Smooth muscle cell (in vitro differentiated cells): ENCODE measurements around the gene SCYL1. TPM values are rescaled to one million over a fixed set of nuclear protein-coding genes. Genes with fewer than 3 reads are reported as not detected.

Experiments used
- DNase-seq: peaks from one replicate; lab custom pipeline; 2025; ENCODE audit not compliant: unreplicated experiment; lab: John Stamatoyannopoulos, UW
- H2AFZ ChIP-seq: fragments of 200-600 bp; sonication (generic); 2 replicates; pipeline ENCODE4 v1.6.0; 2016; ENCODE audit warnings: antibody characterized with exemption, low read depth, mild to moderate bottlenecking
- H3F3A ChIP-seq: fragments of 200-600 bp; sonication (generic); 2 replicates; pipeline ENCODE4 v1.6.0; 2017; ENCODE audit warnings: antibody characterized with exemption, low read depth
- H3K27ac ChIP-seq: fragments of 200-600 bp; sonication (generic); 2 replicates; pipeline ENCODE4 v1.5.1; 2016; ENCODE audit warnings: low read depth, mild to moderate bottlenecking
- H3K27me3 ChIP-seq: fragments of 200-600 bp; sonication (generic); 2 replicates; pipeline ENCODE4 v1.6.1; 2016; ENCODE audit warnings: low read depth, mild to moderate bottlenecking
- H3K36me3 ChIP-seq: fragments of 200-600 bp; sonication (generic); 2 replicates; pipeline ENCODE4 v1.5.1; 2016; ENCODE audit warnings: low read depth
- H3K4me1 ChIP-seq: fragments of 200-600 bp; sonication (generic); 2 replicates; pipeline ENCODE4 v1.5.1; 2016; ENCODE audit warnings: low read depth
- H3K4me2 ChIP-seq: fragments of 200-600 bp; sonication (generic); 2 replicates; pipeline ENCODE4 v1.6.0; 2016; ENCODE audit warnings: mild to moderate bottlenecking
- H3K4me3 ChIP-seq: fragments of 200-600 bp; sonication (generic); 2 replicates; pipeline ENCODE4 v1.5.1; 2016; ENCODE audit warnings: mild to moderate bottlenecking
- H3K79me2 ChIP-seq: fragments of 200-600 bp; sonication (generic); 2 replicates; pipeline ENCODE4 v1.6.0; 2016; ENCODE audit warnings: low read depth, mild to moderate bottlenecking
- H3K9ac ChIP-seq: fragments of 200-600 bp; sonication (generic); 2 replicates; pipeline ENCODE4 v1.6.0; 2016; ENCODE audit warnings: low read depth
- H3K9me3 ChIP-seq: fragments of 200-600 bp; sonication (generic); replicated peaks from 2 replicates; pipeline ENCODE4 v1.5.1; 2016; ENCODE audit warnings: low read depth
- H4K20me1 ChIP-seq: fragments of 200-600 bp; sonication (generic); 2 replicates; pipeline ENCODE4 v1.6.0; 2016; ENCODE audit warnings: low read depth
- CTCF ChIP-seq: fragments of 200-600 bp; sonication (generic); IDR thresholded peaks from 2 replicates; pipeline ENCODE4 v1.5.1; 2017; ENCODE audit warnings: borderline replicate concordance, mild to moderate bottlenecking, antibody characterized with exemption; ENCODE audit not compliant: insufficient read depth, poor library complexity, severe bottlenecking
- WGBS: methylation state at CpG from one replicate; pipeline ENCODE4 v1.1.7; 2016; ENCODE audit warnings: low lambda C conversion rate; 5-methylcytosine and 5-hydroxymethylcytosine counted together
- polyA plus RNA-seq: library from polyadenylated mRNA; unstranded; fragments of >200 nt; fragmentation: Nextera tagmentation; extraction: Ambion mirVana; gene quantifications from 2 replicates; pipeline ENCODE4 v1.2.1, GENCODE V29; 2016
- total RNA-seq: library from RNA; depleted of rRNA; stranded (reverse); fragments of >200 nt; gene quantifications from 2 replicates; pipeline ENCODE4 v1.2.3, GENCODE V29; 2014

Gene SCYL1
- total and polyA plus RNA-seq, 2 experiments from 2014 or later = 66.6 to 123 TPM

DNA sequence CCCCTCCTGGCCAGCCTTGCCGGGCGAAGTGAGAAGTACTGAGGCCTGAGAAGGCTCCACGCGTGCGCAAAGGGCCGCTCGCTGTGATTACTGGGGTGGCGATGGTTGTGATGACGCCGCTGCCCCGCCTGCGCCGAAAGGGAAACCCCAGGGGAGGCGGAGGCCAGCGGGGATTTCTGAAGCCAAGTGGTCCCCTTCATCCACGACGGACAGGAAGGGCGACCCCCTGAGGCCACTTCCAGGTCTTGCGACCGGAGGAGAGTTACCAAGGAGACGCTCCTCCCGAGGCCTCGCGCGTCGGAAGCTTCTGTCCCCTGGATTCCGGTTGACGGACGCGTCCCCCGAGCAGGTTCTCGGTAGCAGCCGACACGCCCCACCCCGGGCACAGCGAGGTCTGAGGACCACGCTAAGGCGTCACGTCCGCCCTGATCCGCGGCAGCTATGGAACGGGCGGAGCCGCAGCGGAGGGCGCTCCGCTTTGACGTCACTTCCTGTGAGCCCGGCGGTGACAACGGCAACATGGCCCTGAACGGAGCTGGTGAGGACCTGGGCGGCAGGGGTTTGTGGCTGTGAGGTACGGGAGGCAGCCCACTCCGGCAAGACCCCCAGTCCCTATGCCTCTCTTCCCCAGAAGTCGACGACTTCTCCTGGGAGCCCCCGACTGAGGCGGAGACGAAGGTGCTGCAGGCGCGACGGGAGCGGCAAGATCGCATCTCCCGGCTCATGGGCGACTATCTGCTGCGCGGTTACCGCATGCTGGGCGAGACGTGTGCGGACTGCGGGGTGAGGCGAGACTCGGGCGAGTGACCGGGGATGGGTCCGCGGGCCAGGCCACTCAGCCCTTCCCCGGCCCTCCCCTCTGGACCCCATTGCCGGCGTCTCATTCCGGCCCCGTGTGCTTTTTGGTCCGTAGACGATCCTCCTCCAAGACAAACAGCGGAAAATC lies 45.4 kb downstream of the SCYL1 start, which contains the start of gene ZNRD2:
Gene ZNRD2, plus strand, starts transcription at position 505 of the 946 bp plus-strand sequence. Its CDS starts 15 bp downstream, at position 520.
- 2% methylated on average over 70 of the region's 89 CpGs for WGBS
- Histone ChIP-seq H4K20me1 (peaks cover 16% of the 10 kb centered on the region), H3K4me2 (peak within 1 kb of the TSS; percentile 87), H3K9me3 (no peaks in the 10 kb centered on the region), H3K9ac (peak within 1 kb of the TSS; percentile 92), H3F3A (peaks cover 18% of the 10 kb centered on the region), H3K4me1 (peaks cover 27% of the 10 kb centered on the region), H3K36me3 (no peaks in the 10 kb centered on the region), H3K27me3 (no peaks in the 10 kb centered on the region), H3K4me3 (peak within 1 kb of the TSS; percentile 90), H3K27ac (peak within 1 kb of the TSS; percentile 89), H2AFZ (peak within 1 kb of the TSS; percentile 56), H3K79me2 (peaks cover 52% of the 10 kb centered on the region)
- DNase-seq = peak; percentile 99
- peak; percentile 46 for TF ChIP-seq CTCF

DNA sequence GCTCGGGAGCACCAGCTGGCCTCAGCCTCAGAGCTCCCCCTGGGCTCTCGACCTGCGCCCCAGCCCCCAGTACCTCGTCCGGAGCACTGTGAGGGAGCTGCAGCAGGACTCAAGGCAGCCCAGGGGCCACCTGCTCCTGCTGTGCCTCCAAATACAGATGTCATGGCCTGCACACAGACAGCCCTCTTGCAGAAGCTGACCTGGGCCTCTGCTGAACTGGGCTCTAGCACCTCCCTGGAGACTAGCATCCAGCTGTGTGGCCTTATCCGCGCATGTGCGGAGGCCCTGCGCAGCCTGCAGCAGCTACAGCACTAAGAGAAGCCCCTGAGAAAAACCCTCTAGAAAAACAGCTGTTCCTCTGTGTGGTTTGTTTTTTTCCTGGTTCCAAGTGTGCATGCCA lies 46.5 kb downstream of the SCYL1 start:
- no peak for TF ChIP-seq CTCF
- Histone ChIP-seq H3F3A (peaks cover 23% of the 10 kb centered on the region), H3K4me1 (peaks cover 32% of the 10 kb centered on the region), H3K36me3 (no peaks in the 10 kb centered on the region), H3K27me3 (no peaks in the 10 kb centered on the region), H3K9me3 (no peaks in the 10 kb centered on the region), H2AFZ (no peak overlapping the region), H3K79me2 (peaks cover 52% of the 10 kb centered on the region), H3K9ac (peak overlapping the region; percentile 92), H3K4me2 (peak overlapping the region; percentile 87), H3K4me3 (peak overlapping the region; percentile 90), H4K20me1 (peaks cover 16% of the 10 kb centered on the region), H3K27ac (peak overlapping the region; percentile 89)
- DNase-seq = no peak
- 91% methylated on average over 9 of the region's 9 CpGs for WGBS

DNA sequence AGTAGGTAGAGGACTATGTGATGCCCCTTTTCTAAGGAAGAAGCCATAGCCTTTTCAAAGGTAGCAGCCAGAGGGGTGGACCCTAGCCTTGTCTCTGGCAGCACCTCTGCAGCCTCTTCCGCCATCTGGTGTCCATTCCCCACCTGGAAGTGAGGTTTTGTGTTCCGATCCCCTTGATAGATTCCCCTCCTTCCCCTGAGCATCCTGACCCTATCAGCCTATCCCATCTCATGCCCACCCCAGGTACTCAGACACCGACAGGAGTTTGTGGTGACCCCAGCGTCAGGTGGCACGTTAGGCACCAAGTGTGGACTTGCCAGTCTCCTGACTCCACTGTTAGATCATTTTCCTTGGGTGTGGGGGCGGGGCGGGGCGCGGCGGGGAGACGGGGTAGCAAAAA lies 47.1 kb downstream of the SCYL1 start:
- peaks cover 33% of the 10 kb centered on the region for H3K4me1 ChIP-seq
- WGBS = 14% methylated on average over 6 of the region's 11 CpGs
- H3K4me3 ChIP-seq = peak overlapping the region; percentile 90
- peak overlapping the region; percentile 87 for H3K4me2 ChIP-seq
- peaks cover 47% of the 10 kb centered on the region for H3K79me2 ChIP-seq
- no peaks in the 10 kb centered on the region for H3K9me3 ChIP-seq
- no peak overlapping the region for H2AFZ ChIP-seq
- peak overlapping the region; percentile 89 for H3K27ac ChIP-seq
- TF ChIP-seq CTCF = peak; percentile 33
- no peaks in the 10 kb centered on the region for H3K36me3 ChIP-seq
- H3K9ac ChIP-seq = peak overlapping the region; percentile 42
- peaks cover 24% of the 10 kb centered on the region for H3F3A ChIP-seq
- H3K27me3 ChIP-seq = no peaks in the 10 kb centered on the region
- no peak for DNase-seq
- peaks cover 16% of the 10 kb centered on the region for H4K20me1 ChIP-seq
